Mesendoderm (in vitro differentiated cells): ENCODE measurements around the gene ZFHX3.

Experiments used
- DNase-seq: peaks from one replicate; pipeline ENCODE4 v3.0.0; 2013
- H2AK5ac ChIP-seq: 2 replicates; pipeline ENCODE4 v1.6.1; 2013; ENCODE audit warnings: low read length, inconsistent platforms
- H2BK120ac ChIP-seq: 2 replicates; pipeline ENCODE4 v1.6.1; 2013; ENCODE audit warnings: low read depth, mild to moderate bottlenecking, low read length, moderate library complexity, mixed read lengths
- H2BK15ac ChIP-seq: replicated peaks from 2 replicates; pipeline ENCODE4 v1.6.1; 2013; ENCODE audit warnings: low read depth, mild to moderate bottlenecking, moderate library complexity
- H2BK5ac ChIP-seq: 2 replicates; pipeline ENCODE4 v1.6.1; 2013; ENCODE audit warnings: low read length, inconsistent platforms
- H3K18ac ChIP-seq: 2 replicates; pipeline ENCODE4 v1.6.1; 2013; ENCODE audit warnings: mild to moderate bottlenecking, low read length, mixed read lengths
- H3K23ac ChIP-seq: one replicate; pipeline ENCODE4 v1.6.1; 2013; ENCODE audit warnings: low read length
- H3K27ac ChIP-seq: 2 replicates; pipeline ENCODE4 v1.5.1; 2013; ENCODE audit warnings: low read depth, mild to moderate bottlenecking, inconsistent platforms, low read length, moderate library complexity
- H3K27me3 ChIP-seq: 2 replicates; pipeline ENCODE4 v1.6.1; 2013; ENCODE audit warnings: low read length, control low read depth, mild to moderate bottlenecking, inconsistent platforms; ENCODE audit not compliant: insufficient read depth, poor library complexity
- H3K36me3 ChIP-seq: 2 replicates; pipeline ENCODE4 v1.6.1; 2013; ENCODE audit warnings: low read length, inconsistent platforms; ENCODE audit not compliant: control insufficient read depth, insufficient read depth
- H3K4ac ChIP-seq: one replicate; pipeline ENCODE4 v1.6.1; 2013; ENCODE audit warnings: low read depth, mild to moderate bottlenecking, low read length, moderate library complexity
- H3K4me1 ChIP-seq: 2 replicates; pipeline ENCODE4 v1.6.1; 2013; ENCODE audit warnings: low read depth, low read length, inconsistent platforms; ENCODE audit not compliant: control insufficient read depth
- H3K4me2 ChIP-seq: 2 replicates; pipeline ENCODE4 v1.6.1; 2013; ENCODE audit warnings: low read length
- H3K4me3 ChIP-seq: 2 replicates; pipeline ENCODE4 v1.5.1; 2013; ENCODE audit warnings: mild to moderate bottlenecking, low read length
- H3K56ac ChIP-seq: one replicate; pipeline ENCODE4 v1.6.1; 2013; ENCODE audit warnings: low read length
- H3K79me1 ChIP-seq: 2 replicates; pipeline ENCODE4 v1.6.1; 2013; ENCODE audit warnings: low read length, inconsistent platforms
- H3K79me2 ChIP-seq: 2 replicates; pipeline ENCODE4 v1.6.1; 2013; ENCODE audit warnings: mild to moderate bottlenecking, low read length; ENCODE audit not compliant: control insufficient read depth, insufficient read depth
- H3K9ac ChIP-seq: 2 replicates; pipeline ENCODE4 v1.6.1; 2013; ENCODE audit warnings: low read length, inconsistent platforms
- H4K5ac ChIP-seq: one replicate; pipeline ENCODE4 v1.6.1; 2013; ENCODE audit warnings: low read length
- H4K8ac ChIP-seq: one replicate; pipeline ENCODE4 v1.6.1; 2013; ENCODE audit warnings: low read depth, mild to moderate bottlenecking, control low read depth, low read length, moderate library complexity
- WGBS: extraction: QIAGEN DNeasy Blood & Tissue Kit; methylation state at CpG from one replicate; pipeline ENCODE4 v1.1.7; 2013; ENCODE audit warnings: low lambda C conversion rate, missing lambda C conversion rate; ENCODE audit not compliant: insufficient coverage; ENCODE audit errors: extremely low coverage; 5-methylcytosine and 5-hydroxymethylcytosine counted together

Gene ZFHX3

GRCh38 chr16:72753881-72754280 is 294.0 kb downstream of the ZFHX3 start:
- no peak overlapping the region for H3K18ac ChIP-seq
- no peak for DNase-seq
- H3K79me1 ChIP-seq: no peaks in the 10 kb centered on the region
- H2BK120ac ChIP-seq: no peak overlapping the region
- no peak overlapping the region for H4K5ac ChIP-seq
- no peak overlapping the region for H3K4me3 ChIP-seq
- H3K27ac ChIP-seq: no peak overlapping the region
- no peak overlapping the region for H3K56ac ChIP-seq
- H3K4me2 ChIP-seq: no peak overlapping the region
- H2BK15ac ChIP-seq: no peak overlapping the region
- H2AK5ac ChIP-seq: no peak overlapping the region
- H3K4me1 ChIP-seq: no peaks in the 10 kb centered on the region
- no peaks in the 10 kb centered on the region for H3K27me3 ChIP-seq
- no peaks in the 10 kb centered on the region for H3K79me2 ChIP-seq
- H3K23ac ChIP-seq: peak overlapping the region; percentile 59
- no CpG with 5 or more reads among the region's 2 CpGs for WGBS
- no peaks in the 10 kb centered on the region for H3K36me3 ChIP-seq
- no peak overlapping the region for H3K9ac ChIP-seq
- H4K8ac ChIP-seq: no peak overlapping the region
- H3K4ac ChIP-seq: no peak overlapping the region
- H2BK5ac ChIP-seq: no peak overlapping the region

GRCh38 chr16:72752004-72752695 is 295.8 kb downstream of the ZFHX3 start:
- WGBS: no CpG with 5 or more reads among the region's 7 CpGs
- Histone ChIP-seq H3K79me2 (no peaks in the 10 kb centered on the region), H3K79me1 (no peaks in the 10 kb centered on the region)

GRCh38 chr16:72751076-72751475 is 296.9 kb downstream of the ZFHX3 start:
- Histone ChIP-seq H3K36me3 (no peaks in the 10 kb centered on the region), H3K79me2 (no peaks in the 10 kb centered on the region), H2BK5ac (no peak overlapping the region), H3K18ac (no peak overlapping the region), H2BK120ac (no peak overlapping the region), H3K79me1 (no peaks in the 10 kb centered on the region), H3K56ac (no peak overlapping the region), H3K9ac (no peak overlapping the region), H4K5ac (no peak overlapping the region), H2AK5ac (no peak overlapping the region), H4K8ac (no peak overlapping the region), H3K27me3 (no peaks in the 10 kb centered on the region), H3K27ac (no peak overlapping the region), H3K23ac (no peak overlapping the region), H3K4me3 (no peak overlapping the region), H3K4me2 (no peak overlapping the region), H3K4ac (no peak overlapping the region), H2BK15ac (no peak overlapping the region), H3K4me1 (no peaks in the 10 kb centered on the region)
- no peak for DNase-seq
- WGBS: no CpG with 5 or more reads among the region's 3 CpGs

More at GRCh38 chr16:72752004-72752695, 295.8 kb downstream of the ZFHX3 start:
- no peak overlapping the region for H3K56ac ChIP-seq
- H3K4me1 ChIP-seq: no peaks in the 10 kb centered on the region
- no peak overlapping the region for H2BK15ac ChIP-seq
- H3K27ac ChIP-seq: no peak overlapping the region
- H2BK120ac ChIP-seq: no peak overlapping the region
- H3K9ac ChIP-seq: no peak overlapping the region
- no peak overlapping the region for H3K4ac ChIP-seq
- H3K27me3 ChIP-seq: no peaks in the 10 kb centered on the region
- no peak overlapping the region for H3K23ac ChIP-seq
- H3K4me2 ChIP-seq: no peak overlapping the region
- no peak for DNase-seq
- no peak overlapping the region for H3K4me3 ChIP-seq
- H2BK5ac ChIP-seq: no peak overlapping the region
- H3K36me3 ChIP-seq: no peaks in the 10 kb centered on the region
- H2AK5ac ChIP-seq: no peak overlapping the region
- H4K8ac ChIP-seq: no peak overlapping the region
- no peak overlapping the region for H3K18ac ChIP-seq
- no peak overlapping the region for H4K5ac ChIP-seq

- Histone ChIP-seq H3K4me2 (no peak overlapping the region), H3K27ac (no peak overlapping the region), H3K23ac (no peak overlapping the region), H3K9ac (no peak overlapping the region), H3K36me3 (no peaks in the 10 kb centered on the region), H3K18ac (no peak overlapping the region), H2BK120ac (no peak overlapping the region), H2BK5ac (no peak overlapping the region), H3K4me3 (no peak overlapping the region), H3K56ac (no peak overlapping the region), H4K5ac (no peak overlapping the region), H3K79me1 (no peaks in the 10 kb centered on the region), H3K4me1 (no peaks in the 10 kb centered on the region), H3K27me3 (no peaks in the 10 kb centered on the region), H2AK5ac (no peak overlapping the region), H2BK15ac (no peak overlapping the region), H3K79me2 (no peaks in the 10 kb centered on the region), H4K8ac (no peak overlapping the region), H3K4ac (no peak overlapping the region)
- DNase-seq: no peak
Observed at GRCh38 chr16:72749091-72749490, 298.8 kb downstream of the ZFHX3 start.

- H3K9ac ChIP-seq: no peak overlapping the region
- no peak overlapping the region for H3K18ac ChIP-seq
- H3K36me3 ChIP-seq: no peaks in the 10 kb centered on the region
- no peak overlapping the region for H2BK15ac ChIP-seq
- H2BK5ac ChIP-seq: no peak overlapping the region
- H4K5ac ChIP-seq: no peak overlapping the region
- WGBS: no CpG with 5 or more reads among the region's 2 CpGs
- H3K4me1 ChIP-seq: no peaks in the 10 kb centered on the region
- DNase-seq: no peak
- H3K27ac ChIP-seq: no peak overlapping the region
- no peak overlapping the region for H3K23ac ChIP-seq
- H2BK120ac ChIP-seq: no peak overlapping the region
- H3K56ac ChIP-seq: no peak overlapping the region
- H3K27me3 ChIP-seq: no peaks in the 10 kb centered on the region
- H3K4ac ChIP-seq: no peak overlapping the region
- no peaks in the 10 kb centered on the region for H3K79me2 ChIP-seq
- H2AK5ac ChIP-seq: no peak overlapping the region
- no peak overlapping the region for H3K4me3 ChIP-seq
- no peak overlapping the region for H4K8ac ChIP-seq
- no peaks in the 10 kb centered on the region for H3K79me1 ChIP-seq
- H3K4me2 ChIP-seq: no peak overlapping the region
Observed at GRCh38 chr16:72744076-72744793, 303.7 kb downstream of the ZFHX3 start.
